ENCODE data around the gene KIAA0040.

GRCh38 chr1:175162955-175163354 lies 29.6 kb downstream of the KIAA0040 start:
- TF ChIP-seq ZNF274 (IDR thresholded peaks at IDR 0.05; ENCODE audit: low read depth, low read length) (no peak), POLR2A (IDR thresholded peaks at IDR 0.05; ENCODE audit: borderline replicate concordance, extremely low read depth, insufficient read depth, insufficient read length) (no peak), CTCF (IDR thresholded peaks at IDR 0.05 in 2 of 3, conservative IDR thresholded peaks at IDR 0.05 in 1 of 3; ENCODE audit: borderline replicate concordance in 1 of 3, insufficient read depth in 1 of 3, low read depth in 2 of 3, low read length in 2 of 3) (no peak), ZFX (IDR thresholded peaks at IDR 0.05) (no peak), YY1 (IDR thresholded peaks at IDR 0.05; ENCODE audit: extremely low read depth, insufficient replicate concordance, low read depth, low read length) (no peak), CEBPB (IDR thresholded peaks at IDR 0.05; ENCODE audit: low read depth) (no peak), EZH2 (IDR thresholded peaks at IDR 0.05) (no peak), POLR2AphosphoS5 (IDR thresholded peaks at IDR 0.05; ENCODE audit: low read depth, low read length) (no peak), MAX (IDR thresholded peaks at IDR 0.05) (no peak), SIN3A (IDR thresholded peaks at IDR 0.05; ENCODE audit: low read depth) (no peak), ATF3 (IDR thresholded peaks at IDR 0.05) (no peak), FOSL1 (IDR thresholded peaks at IDR 0.05; ENCODE audit: low read depth) (no peak), TCF7L2 (IDR thresholded peaks at IDR 0.05; ENCODE audit: borderline replicate concordance, extremely low read depth, insufficient read depth, insufficient read length) (no peak), REST (IDR thresholded peaks at IDR 0.05; ENCODE audit: low read depth) (no peak)

All from HCT116 (cell line).